ENCODE data around the gene MAPK10.
"Not testable (repeated sequence)": the region's sequence is repeated elsewhere in the genome, so short reads cannot be mapped to it uniquely, and the experiment has no call there.

Gene MAPK10

GRCh38 chr4:86075796-86076195 is 284.1 kb downstream of the MAPK10 start:
- DNase-seq; H3K4ac ChIP-seq (ENCODE audit: low read depth, low read length); H3K27ac ChIP-seq (ENCODE audit: low read depth, low read length); H4K12ac ChIP-seq (ENCODE audit: low read depth, low read length); H2BK120ac ChIP-seq (ENCODE audit: insufficient read depth, low read length, poor library complexity); H4K91ac ChIP-seq (ENCODE audit: low read depth, low read length); H2BK12ac ChIP-seq (ENCODE audit: low read length); H3K9me3 ChIP-seq (ENCODE audit: insufficient read depth, low read depth, low read length); H3K4me3 ChIP-seq (ENCODE audit: low read depth, low read length); H2BK5ac ChIP-seq (ENCODE audit: low read depth, low read length, poor library complexity); H3K36me3 ChIP-seq (ENCODE audit: control insufficient read depth in 1 of 2, insufficient read depth in 2 of 2, low read length in 2 of 2); H3K9ac ChIP-seq (ENCODE audit: low read length); H3K4me2 ChIP-seq (ENCODE audit: low read length); H3K18ac ChIP-seq (ENCODE audit: low read length); H2AK5ac ChIP-seq (ENCODE audit: low read length); H3K23ac ChIP-seq (ENCODE audit: low read length); H3K27me3 ChIP-seq (ENCODE audit: insufficient read depth, low read length); H3K79me1 ChIP-seq (ENCODE audit: low read length); H2AFZ ChIP-seq (ENCODE audit: insufficient read depth, low read length, poor library complexity); H4K8ac ChIP-seq (ENCODE audit: low read depth, low read length); H3K14ac ChIP-seq (ENCODE audit: low read length); H3K4me1 ChIP-seq (ENCODE audit: control insufficient read depth in 1 of 2, insufficient read depth in 2 of 2, low read length in 2 of 2); H3K79me2 ChIP-seq (ENCODE audit: control insufficient read depth, insufficient read depth, low read length, poor library complexity): not testable (repeated sequence)
- WGBS (ENCODE audit: extremely low coverage, insufficient coverage, insufficient read length) = no CpG with 5 or more reads among the region's 15 CpGs

GRCh38 chr4:86060341-86060740 is 299.5 kb downstream of the MAPK10 start:
- no peaks in the 10 kb centered on the region for H3K79me2 ChIP-seq (ENCODE audit: control insufficient read depth, insufficient read depth, low read length, poor library complexity)
- H3K36me3 ChIP-seq (ENCODE audit: control insufficient read depth in 1 of 2, insufficient read depth in 2 of 2, low read length in 2 of 2) = no peaks in the 10 kb centered on the region
- no peak overlapping the region for H2BK5ac ChIP-seq (ENCODE audit: low read depth, low read length, poor library complexity)
- H4K8ac ChIP-seq (ENCODE audit: low read depth, low read length) = no peak overlapping the region
- no peak overlapping the region for H3K27ac ChIP-seq (ENCODE audit: low read depth, low read length)
- H2AFZ ChIP-seq (ENCODE audit: insufficient read depth, low read length, poor library complexity) = no peak overlapping the region
- H3K23ac ChIP-seq (ENCODE audit: low read length) = no peak overlapping the region
- H3K4me1 ChIP-seq (ENCODE audit: control insufficient read depth in 1 of 2, insufficient read depth in 2 of 2, low read length in 2 of 2) = no peaks in the 10 kb centered on the region
- no CpG with 5 or more reads among the region's 1 CpG for WGBS (ENCODE audit: extremely low coverage, insufficient coverage, insufficient read length)
- H3K9ac ChIP-seq (ENCODE audit: low read length) = no peak overlapping the region
- no peaks in the 10 kb centered on the region for H3K79me1 ChIP-seq (ENCODE audit: low read length)
- H3K18ac ChIP-seq (ENCODE audit: low read length) = no peak overlapping the region
- H3K4me2 ChIP-seq (ENCODE audit: low read length) = no peak overlapping the region
- H2AK5ac ChIP-seq (ENCODE audit: low read length) = no peak overlapping the region
- H3K4me3 ChIP-seq (ENCODE audit: low read depth, low read length) = no peak overlapping the region
- no peak overlapping the region for H3K4ac ChIP-seq (ENCODE audit: low read depth, low read length)
- H3K27me3 ChIP-seq (ENCODE audit: insufficient read depth, low read length) = no peaks in the 10 kb centered on the region
- H3K9me3 ChIP-seq (ENCODE audit: insufficient read depth, low read depth, low read length) = no peaks in the 10 kb centered on the region
- no peak overlapping the region for H2BK12ac ChIP-seq (ENCODE audit: low read length)
- H2BK120ac ChIP-seq (ENCODE audit: insufficient read depth, low read length, poor library complexity) = no peak overlapping the region
- no peak overlapping the region for H3K14ac ChIP-seq (ENCODE audit: low read length)
- no peak overlapping the region for H4K12ac ChIP-seq (ENCODE audit: low read depth, low read length)
- DNase-seq = no peak
- H4K91ac ChIP-seq (ENCODE audit: low read depth, low read length) = no peak overlapping the region

GRCh38 chr4:86058621-86059020 is 301.2 kb downstream of the MAPK10 start:
- DNase-seq = no peak

GRCh38 chr4:86055898-86056297 is 304.0 kb downstream of the MAPK10 start:
- Histone ChIP-seq H4K8ac (ENCODE audit: low read depth, low read length) (no peak overlapping the region), H3K27ac (ENCODE audit: low read depth, low read length) (no peak overlapping the region), H4K12ac (ENCODE audit: low read depth, low read length) (no peak overlapping the region), H2BK12ac (ENCODE audit: low read length) (no peak overlapping the region), H3K4me1 (ENCODE audit: control insufficient read depth in 1 of 2, insufficient read depth in 2 of 2, low read length in 2 of 2) (no peaks in the 10 kb centered on the region), H3K79me1 (ENCODE audit: low read length) (no peaks in the 10 kb centered on the region), H3K4me2 (ENCODE audit: low read length) (no peak overlapping the region), H4K91ac (ENCODE audit: low read depth, low read length) (no peak overlapping the region), H3K79me2 (ENCODE audit: control insufficient read depth, insufficient read depth, low read length, poor library complexity) (no peaks in the 10 kb centered on the region), H3K4ac (ENCODE audit: low read depth, low read length) (no peak overlapping the region), H3K9me3 (ENCODE audit: insufficient read depth, low read depth, low read length) (no peaks in the 10 kb centered on the region), H3K18ac (ENCODE audit: low read length) (no peak overlapping the region), H3K23ac (ENCODE audit: low read length) (no peak overlapping the region), H2BK120ac (ENCODE audit: insufficient read depth, low read length, poor library complexity) (no peak overlapping the region), H2AK5ac (ENCODE audit: low read length) (no peak overlapping the region), H2BK5ac (ENCODE audit: low read depth, low read length, poor library complexity) (no peak overlapping the region), H3K4me3 (ENCODE audit: low read depth, low read length) (no peak overlapping the region), H3K27me3 (ENCODE audit: insufficient read depth, low read length) (no peaks in the 10 kb centered on the region), H3K14ac (ENCODE audit: low read length) (no peak overlapping the region), H2AFZ (ENCODE audit: insufficient read depth, low read length, poor library complexity) (no peak overlapping the region), H3K36me3 (ENCODE audit: control insufficient read depth in 1 of 2, insufficient read depth in 2 of 2, low read length in 2 of 2) (no peaks in the 10 kb centered on the region), H3K9ac (ENCODE audit: low read length) (no peak overlapping the region)
- no CpG with 5 or more reads among the region's 1 CpG for WGBS (ENCODE audit: extremely low coverage, insufficient coverage, insufficient read length)
- no peak for DNase-seq

More at GRCh38 chr4:86058621-86059020, 301.2 kb downstream of the MAPK10 start:
- H3K27ac ChIP-seq (ENCODE audit: low read depth, low read length) = no peak overlapping the region
- H3K4me3 ChIP-seq (ENCODE audit: low read depth, low read length) = no peak overlapping the region
- no peak overlapping the region for H4K8ac ChIP-seq (ENCODE audit: low read depth, low read length)
- H3K79me2 ChIP-seq (ENCODE audit: control insufficient read depth, insufficient read depth, low read length, poor library complexity) = no peaks in the 10 kb centered on the region
- no peak overlapping the region for H2BK120ac ChIP-seq (ENCODE audit: insufficient read depth, low read length, poor library complexity)
- no peak overlapping the region for H3K14ac ChIP-seq (ENCODE audit: low read length)
- H3K79me1 ChIP-seq (ENCODE audit: low read length) = no peaks in the 10 kb centered on the region
- H3K27me3 ChIP-seq (ENCODE audit: insufficient read depth, low read length) = no peaks in the 10 kb centered on the region
- H2AK5ac ChIP-seq (ENCODE audit: low read length) = no peak overlapping the region
- H3K9ac ChIP-seq (ENCODE audit: low read length) = no peak overlapping the region
- no peak overlapping the region for H4K12ac ChIP-seq (ENCODE audit: low read depth, low read length)
- no peak overlapping the region for H2BK12ac ChIP-seq (ENCODE audit: low read length)
- H4K91ac ChIP-seq (ENCODE audit: low read depth, low read length) = no peak overlapping the region
- no peak overlapping the region for H3K18ac ChIP-seq (ENCODE audit: low read length)
- no peak overlapping the region for H3K4me2 ChIP-seq (ENCODE audit: low read length)
- no peak overlapping the region for H3K4ac ChIP-seq (ENCODE audit: low read depth, low read length)
- H3K4me1 ChIP-seq (ENCODE audit: control insufficient read depth in 1 of 2, insufficient read depth in 2 of 2, low read length in 2 of 2) = no peaks in the 10 kb centered on the region
- no peak overlapping the region for H3K23ac ChIP-seq (ENCODE audit: low read length)
- no peaks in the 10 kb centered on the region for H3K9me3 ChIP-seq (ENCODE audit: insufficient read depth, low read depth, low read length)
- no peak overlapping the region for H2AFZ ChIP-seq (ENCODE audit: insufficient read depth, low read length, poor library complexity)
- H3K36me3 ChIP-seq (ENCODE audit: control insufficient read depth in 1 of 2, insufficient read depth in 2 of 2, low read length in 2 of 2) = no peaks in the 10 kb centered on the region
- no peak overlapping the region for H2BK5ac ChIP-seq (ENCODE audit: low read depth, low read length, poor library complexity)
